GM19023 (cell line): ENCODE measurements around the gene REPS2.

Experiments used
- ATAC-seq: cut with Tn5 transposase; IDR thresholded peaks from one replicate; pipeline ENCODE4 v1.9.1; 2021; ENCODE audit warnings: mild to moderate bottlenecking, moderate library complexity; ENCODE audit not compliant: unreplicated experiment

Gene REPS2

GRCh38 chrX:17075004-17075403 lies 128.5 kb downstream of the REPS2 start:
- ATAC-seq: no peak

GRCh38 chrX:17077361-17077760 lies 130.9 kb downstream of the REPS2 start:
- ATAC-seq: no peak

GRCh38 chrX:17078031-17078720 lies 131.7 kb downstream of the REPS2 start:
- ATAC-seq: no peak

- ATAC-seq: no peak
Observed at GRCh38 chrX:17081511-17081910, 135.1 kb downstream of the REPS2 start.

GRCh38 chrX:17081968-17082367 lies 135.5 kb downstream of the REPS2 start:
- no peak for ATAC-seq

GRCh38 chrX:17082831-17083230 lies 136.4 kb downstream of the REPS2 start:
- no peak for ATAC-seq

GRCh38 chrX:17086317-17086716 lies 139.9 kb downstream of the REPS2 start:
- ATAC-seq: no peak

- no peak for ATAC-seq
Observed at GRCh38 chrX:17095161-17095560, 148.7 kb downstream of the REPS2 start.

GRCh38 chrX:17098516-17099247 lies 152.2 kb downstream of the REPS2 start:
- no peak for ATAC-seq

GRCh38 chrX:17104433-17104832 lies 158.0 kb downstream of the REPS2 start:
- ATAC-seq: no peak

GRCh38 chrX:17120816-17121215 lies 174.4 kb downstream of the REPS2 start:
- ATAC-seq: no peak

- no peak for ATAC-seq
Observed at GRCh38 chrX:17154001-17154400, 207.5 kb downstream of the REPS2 start.

GRCh38 chrX:17160975-17161374 lies 214.5 kb downstream of the REPS2 start:
- ATAC-seq: no peak

GRCh38 chrX:17161991-17162390 lies 215.5 kb downstream of the REPS2 start:
- no peak for ATAC-seq

- no peak for ATAC-seq
Observed at GRCh38 chrX:17164079-17164478, 217.6 kb downstream of the REPS2 start.

- no peak for ATAC-seq
Observed at GRCh38 chrX:17164941-17165340, 218.5 kb downstream of the REPS2 start.

- no peak for ATAC-seq
Observed at GRCh38 chrX:17167915-17168314, 221.5 kb downstream of the REPS2 start.

GRCh38 chrX:17170973-17171372 lies 224.5 kb downstream of the REPS2 start:
- ATAC-seq: no peak

- no peak for ATAC-seq
Observed at GRCh38 chrX:17174671-17175070, 228.2 kb downstream of the REPS2 start.

GRCh38 chrX:17182317-17182716 lies 235.9 kb downstream of the REPS2 start:
- ATAC-seq: no peak

GRCh38 chrX:17183566-17183965 lies 237.1 kb downstream of the REPS2 start:
- no peak for ATAC-seq

GRCh38 chrX:17185431-17185830 lies 239.0 kb downstream of the REPS2 start:
- ATAC-seq: no peak
